SK-N-SH (cell line): Measurements from ENCODE around the gene MZF1.

ENCODE experiments used
- CTCF ChIP-seq: fragments of 200-600 bp; sonication (generic); IDR thresholded peaks from 2 replicates; pipeline ENCODE4 v1.6.1; 2017; ENCODE audit warnings: antibody characterized with exemption, mild to moderate bottlenecking, moderate library complexity
- EP300 ChIP-seq, 2 experiments: IDR thresholded peaks; 2 replicates each; pipeline versions ENCODE4 v1.4.0 to v1.6.1; 2012; ENCODE audit warnings: borderline replicate concordance in 1 of 2, low read depth in 1 of 2, low read length in 1 of 2
- JUND ChIP-seq: IDR thresholded peaks from 2 replicates; pipeline ENCODE4 v1.4.0; 2012
- POLR2AphosphoS5 ChIP-seq: IDR thresholded peaks from 2 replicates; pipeline ENCODE4 v1.6.1; 2012; ENCODE audit warnings: low read depth, low read length

- TF ChIP-seq CTCF (no peak), POLR2AphosphoS5 (no peak), JUND (no peak), EP300 (IDR thresholded peaks at IDR 0.05; ENCODE audit: borderline replicate concordance in 1 of 2, low read depth in 1 of 2, low read length in 1 of 2) (no peak)
These were observed 41.9 kb downstream of the MZF1 start for GRCh38 chr19:58531034-58531840.
